SU-DHL-6 (cell line): ENCODE data around the gene GRM7.

Experiments used
- H2AFZ ChIP-seq: fragments of 200-600 bp; sonication (generic); 2 replicates; pipeline ENCODE4 v1.6.1; 2014; ENCODE audit warnings: low read depth, mild to moderate bottlenecking, moderate library complexity, mixed read lengths, antibody characterized with exemption, low read length; ENCODE audit not compliant: severe bottlenecking
- H3F3A ChIP-seq: fragments of 200-600 bp; shearing (Covaris generic); 2 replicates; pipeline ENCODE4 v1.6.0; 2016; ENCODE audit warnings: antibody characterized with exemption, mild to moderate bottlenecking; ENCODE audit not compliant: insufficient read depth
- H3K27ac ChIP-seq: fragments of 200-600 bp; sonication (generic); 2 replicates; pipeline ENCODE4 v1.5.1; 2016; ENCODE audit warnings: low read depth, mild to moderate bottlenecking, low read length, moderate library complexity, mixed read lengths
- H3K27me3 ChIP-seq: fragments of 200-600 bp; sonication (generic), shearing (Covaris generic); 2 replicates; pipeline ENCODE4 v1.6.0; 2014; ENCODE audit warnings: mild to moderate bottlenecking, low read length
- H3K36me3 ChIP-seq: fragments of 200-600 bp; sonication (generic); 2 replicates; pipeline ENCODE4 v1.6.1; 2014; ENCODE audit warnings: mild to moderate bottlenecking, low read length, mixed read lengths
- H3K4me2 ChIP-seq: fragments of 300-600, 200-600 bp; shearing (Covaris generic), sonication (generic); 2 replicates; pipeline ENCODE4 v1.6.0; 2014; ENCODE audit warnings: low read length, low read depth, mild to moderate bottlenecking; ENCODE audit not compliant: poor library complexity, severe bottlenecking
- H3K4me3 ChIP-seq: fragments of 200-600 bp; sonication (generic); 2 replicates; pipeline ENCODE4 v1.5.1; 2014; ENCODE audit warnings: antibody characterized with exemption, low read length, mild to moderate bottlenecking, mixed read lengths; ENCODE audit not compliant: insufficient read depth, poor library complexity, severe bottlenecking
- H3K79me2 ChIP-seq: fragments of 200-600 bp; sonication (generic); 2 replicates; pipeline ENCODE4 v1.6.1; 2014; ENCODE audit warnings: mild to moderate bottlenecking, low read length, moderate library complexity; ENCODE audit not compliant: insufficient read depth
- H3K9ac ChIP-seq: fragments of 200-600 bp; sonication (generic); 2 replicates; pipeline ENCODE4 v1.7.0; 2014; ENCODE audit warnings: mild to moderate bottlenecking, low read length
- H3K9me2 ChIP-seq: fragments of 200-600 bp; sonication (generic); replicated peaks from 2 replicates; pipeline ENCODE4 v1.6.1; 2014; ENCODE audit warnings: low read length; ENCODE audit not compliant: insufficient read depth
- H3K9me3 ChIP-seq: fragments of 200-600 bp; sonication (generic); 2 replicates; pipeline ENCODE4 v1.6.1; 2014; ENCODE audit warnings: low read length, mixed read lengths; ENCODE audit not compliant: insufficient read depth
- H4K20me1 ChIP-seq: fragments of 200-600 bp; sonication (generic); 2 replicates; pipeline ENCODE4 v1.6.1; 2014; ENCODE audit warnings: low read depth, mild to moderate bottlenecking, antibody characterized with exemption, low read length, moderate library complexity, mixed read lengths
- EZH2phosphoT487 ChIP-seq: fragments of 200-600 bp; sonication (generic), shearing (Covaris generic); conservative IDR thresholded peaks from 2 replicates; pipeline ENCODE4 v1.6.1; 2018; ENCODE audit warnings: mild to moderate bottlenecking, antibody characterized with exemption, low read length, moderate library complexity, mixed read lengths
- TF ChIP-seq, protein P1 (sequence below): fragments of 200-600 bp; sonication (generic); IDR thresholded peaks from one replicate; pipeline ENCODE4 v1.5.1; 2017; ENCODE audit warnings: antibody characterized with exemption, mild to moderate bottlenecking, low read length, moderate library complexity; ENCODE audit not compliant: insufficient read depth, poor library complexity, severe bottlenecking

The GRM7 gene

DNA sequence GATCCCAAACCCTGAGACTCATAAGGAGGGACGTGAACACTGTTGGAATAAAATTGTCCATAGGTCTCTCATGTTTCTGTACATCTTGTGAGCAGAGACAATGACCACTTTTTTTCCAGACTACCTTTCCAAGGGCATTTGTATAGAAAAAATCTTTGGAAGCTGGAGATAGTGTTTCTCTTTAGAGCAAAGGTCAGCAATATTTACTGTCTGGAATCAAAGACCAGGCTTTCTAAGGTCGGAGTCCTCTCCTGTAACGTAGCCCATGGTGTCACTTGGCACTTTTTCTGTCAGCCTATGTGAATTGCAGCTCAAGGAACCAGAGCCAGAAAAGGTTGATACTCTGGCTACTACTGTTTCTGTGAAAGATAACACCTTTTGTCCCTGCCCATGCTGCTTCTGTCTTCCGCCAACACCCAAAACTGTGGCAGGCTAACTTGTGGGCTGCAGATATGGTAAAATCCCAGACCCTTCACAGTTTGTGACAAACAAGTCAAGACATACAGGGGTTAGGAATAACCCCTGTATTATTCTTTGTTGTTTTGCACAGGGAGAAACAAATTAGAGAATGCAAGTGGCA is 578.3 kb downstream of the GRM7 start:
- Histone ChIP-seq H2AFZ (no peak overlapping the region), H3K27me3 (no peaks in the 10 kb centered on the region), H3F3A (no peaks in the 10 kb centered on the region), H3K4me3 (no peak overlapping the region), H3K36me3 (no peaks in the 10 kb centered on the region), H3K9me3 (no peaks in the 10 kb centered on the region), H3K27ac (no peak overlapping the region), H3K79me2 (no peaks in the 10 kb centered on the region), H3K9me2 (no peaks in the 10 kb centered on the region), H3K4me2 (no peak overlapping the region), H3K9ac (no peak overlapping the region), H4K20me1 (no peaks in the 10 kb centered on the region)
- TF ChIP-seq EZH2phosphoT487: no peak
- TF ChIP-seq, protein P1, sequence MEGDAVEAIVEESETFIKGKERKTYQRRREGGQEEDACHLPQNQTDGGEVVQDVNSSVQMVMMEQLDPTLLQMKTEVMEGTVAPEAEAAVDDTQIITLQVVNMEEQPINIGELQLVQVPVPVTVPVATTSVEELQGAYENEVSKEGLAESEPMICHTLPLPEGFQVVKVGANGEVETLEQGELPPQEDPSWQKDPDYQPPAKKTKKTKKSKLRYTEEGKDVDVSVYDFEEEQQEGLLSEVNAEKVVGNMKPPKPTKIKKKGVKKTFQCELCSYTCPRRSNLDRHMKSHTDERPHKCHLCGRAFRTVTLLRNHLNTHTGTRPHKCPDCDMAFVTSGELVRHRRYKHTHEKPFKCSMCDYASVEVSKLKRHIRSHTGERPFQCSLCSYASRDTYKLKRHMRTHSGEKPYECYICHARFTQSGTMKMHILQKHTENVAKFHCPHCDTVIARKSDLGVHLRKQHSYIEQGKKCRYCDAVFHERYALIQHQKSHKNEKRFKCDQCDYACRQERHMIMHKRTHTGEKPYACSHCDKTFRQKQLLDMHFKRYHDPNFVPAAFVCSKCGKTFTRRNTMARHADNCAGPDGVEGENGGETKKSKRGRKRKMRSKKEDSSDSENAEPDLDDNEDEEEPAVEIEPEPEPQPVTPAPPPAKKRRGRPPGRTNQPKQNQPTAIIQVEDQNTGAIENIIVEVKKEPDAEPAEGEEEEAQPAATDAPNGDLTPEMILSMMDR: no peak

DNA sequence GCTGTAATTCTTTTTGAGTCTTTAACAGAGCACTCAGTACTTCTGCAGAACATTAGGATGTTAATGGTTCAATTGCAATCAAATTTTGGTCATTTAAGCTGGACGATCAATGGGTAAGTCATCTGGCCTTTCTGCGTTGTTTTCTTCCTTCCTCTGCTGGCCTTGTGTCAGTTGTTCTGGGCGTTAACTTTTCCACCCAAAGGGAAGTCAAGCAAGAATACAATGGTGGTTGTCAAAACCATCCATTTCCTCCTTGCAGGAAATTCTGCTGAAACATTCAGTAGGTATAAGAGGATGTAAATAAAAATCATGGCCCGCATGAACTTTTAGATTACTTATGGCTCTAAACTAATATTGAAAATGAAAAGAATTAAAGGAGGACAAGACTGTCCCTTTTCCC is 584.0 kb downstream of the GRM7 start:
- H3K9me3 ChIP-seq: no peaks in the 10 kb centered on the region
- no peaks in the 10 kb centered on the region for H3F3A ChIP-seq
- H3K79me2 ChIP-seq: no peaks in the 10 kb centered on the region
- no peaks in the 10 kb centered on the region for H3K9me2 ChIP-seq
- no peaks in the 10 kb centered on the region for H4K20me1 ChIP-seq
- H3K36me3 ChIP-seq: no peaks in the 10 kb centered on the region
- H3K9ac ChIP-seq: no peak overlapping the region
- H3K27me3 ChIP-seq: no peaks in the 10 kb centered on the region
- no peak overlapping the region for H2AFZ ChIP-seq
- no peak overlapping the region for H3K4me3 ChIP-seq
- H3K27ac ChIP-seq: no peak overlapping the region
- no peak overlapping the region for H3K4me2 ChIP-seq
- TF ChIP-seq, protein P1: no peak
- no peak for TF ChIP-seq EZH2phosphoT487

- H3F3A ChIP-seq: no peaks in the 10 kb centered on the region
- H3K27me3 ChIP-seq: no peaks in the 10 kb centered on the region
- no peaks in the 10 kb centered on the region for H3K9me2 ChIP-seq
- H3K9me3 ChIP-seq: no peaks in the 10 kb centered on the region
- H3K9ac ChIP-seq: no peak overlapping the region
- H3K4me2 ChIP-seq: no peak overlapping the region
- H3K79me2 ChIP-seq: no peaks in the 10 kb centered on the region
- TF ChIP-seq EZH2phosphoT487: no peak
- TF ChIP-seq, protein P1: no peak
- no peak overlapping the region for H2AFZ ChIP-seq
- H3K36me3 ChIP-seq: no peaks in the 10 kb centered on the region
- H3K27ac ChIP-seq: no peak overlapping the region
- H4K20me1 ChIP-seq: no peaks in the 10 kb centered on the region
- H3K4me3 ChIP-seq: no peak overlapping the region
Measured at GRCh38 chr3:7445331-7445730, 584.4 kb downstream of the GRM7 start.
